WTC11 (cell line): ENCODE results near the gene UBL5.

Experiments
- TF ChIP-seq, protein P1 (sequence below): fragments of 200-600 bp; IDR thresholded peaks from 2 replicates; pipeline ENCODE4 v1.8.0; 2022; ENCODE audit warnings: antibody characterized with exemption
- TF ChIP-seq, protein P2 (sequence below): sonication (generic); formaldehyde crosslinking; IDR thresholded peaks from 2 replicates; pipeline ENCODE4 v1.8.1; 2022; ENCODE audit warnings: missing genetic modification reagents, borderline replicate concordance

DNA sequence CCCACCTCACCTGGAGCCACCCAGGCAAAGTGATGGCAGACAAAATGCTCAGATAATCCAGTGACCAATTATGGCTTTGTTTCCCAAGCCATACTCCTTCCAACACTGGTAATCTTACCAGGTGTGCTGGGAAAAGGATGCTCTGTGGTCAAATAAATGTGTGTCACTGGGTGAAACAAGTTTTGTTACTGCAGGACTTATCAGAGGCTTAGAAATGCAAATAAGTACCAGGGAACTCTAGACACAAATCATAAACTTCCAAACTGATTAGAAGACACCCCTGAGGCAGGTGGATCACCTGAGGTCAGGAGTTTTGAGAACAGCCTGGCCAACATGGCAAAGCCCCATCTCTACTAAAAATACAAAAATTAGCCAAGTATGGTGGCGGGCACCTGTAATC lies 33.8 kb downstream of the UBL5 start:
- TF ChIP-seq, protein P1, sequence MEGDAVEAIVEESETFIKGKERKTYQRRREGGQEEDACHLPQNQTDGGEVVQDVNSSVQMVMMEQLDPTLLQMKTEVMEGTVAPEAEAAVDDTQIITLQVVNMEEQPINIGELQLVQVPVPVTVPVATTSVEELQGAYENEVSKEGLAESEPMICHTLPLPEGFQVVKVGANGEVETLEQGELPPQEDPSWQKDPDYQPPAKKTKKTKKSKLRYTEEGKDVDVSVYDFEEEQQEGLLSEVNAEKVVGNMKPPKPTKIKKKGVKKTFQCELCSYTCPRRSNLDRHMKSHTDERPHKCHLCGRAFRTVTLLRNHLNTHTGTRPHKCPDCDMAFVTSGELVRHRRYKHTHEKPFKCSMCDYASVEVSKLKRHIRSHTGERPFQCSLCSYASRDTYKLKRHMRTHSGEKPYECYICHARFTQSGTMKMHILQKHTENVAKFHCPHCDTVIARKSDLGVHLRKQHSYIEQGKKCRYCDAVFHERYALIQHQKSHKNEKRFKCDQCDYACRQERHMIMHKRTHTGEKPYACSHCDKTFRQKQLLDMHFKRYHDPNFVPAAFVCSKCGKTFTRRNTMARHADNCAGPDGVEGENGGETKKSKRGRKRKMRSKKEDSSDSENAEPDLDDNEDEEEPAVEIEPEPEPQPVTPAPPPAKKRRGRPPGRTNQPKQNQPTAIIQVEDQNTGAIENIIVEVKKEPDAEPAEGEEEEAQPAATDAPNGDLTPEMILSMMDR: no peak
- TF ChIP-seq, protein P2, sequence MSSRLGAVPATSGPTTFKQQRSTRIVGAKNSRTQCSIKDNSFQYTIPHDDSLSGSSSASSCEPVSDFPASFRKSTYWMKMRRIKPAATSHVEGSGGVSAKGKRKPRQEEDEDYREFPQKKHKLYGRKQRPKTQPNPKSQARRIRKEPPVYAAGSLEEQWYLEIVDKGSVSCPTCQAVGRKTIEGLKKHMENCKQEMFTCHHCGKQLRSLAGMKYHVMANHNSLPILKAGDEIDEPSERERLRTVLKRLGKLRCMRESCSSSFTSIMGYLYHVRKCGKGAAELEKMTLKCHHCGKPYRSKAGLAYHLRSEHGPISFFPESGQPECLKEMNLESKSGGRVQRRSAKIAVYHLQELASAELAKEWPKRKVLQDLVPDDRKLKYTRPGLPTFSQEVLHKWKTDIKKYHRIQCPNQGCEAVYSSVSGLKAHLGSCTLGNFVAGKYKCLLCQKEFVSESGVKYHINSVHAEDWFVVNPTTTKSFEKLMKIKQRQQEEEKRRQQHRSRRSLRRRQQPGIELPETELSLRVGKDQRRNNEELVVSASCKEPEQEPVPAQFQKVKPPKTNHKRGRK: no peak
